ENCODE results near the gene DRGX.

The DRGX gene

GRCh38 chr10:49407552-49408137, 11.8 kb upstream of the DRGX start:
- peak; percentile 80 for DNase-seq

GRCh38 chr10:49407151-49407550, 11.3 kb upstream of the DRGX start:
- DNase-seq: no peak

DNA sequence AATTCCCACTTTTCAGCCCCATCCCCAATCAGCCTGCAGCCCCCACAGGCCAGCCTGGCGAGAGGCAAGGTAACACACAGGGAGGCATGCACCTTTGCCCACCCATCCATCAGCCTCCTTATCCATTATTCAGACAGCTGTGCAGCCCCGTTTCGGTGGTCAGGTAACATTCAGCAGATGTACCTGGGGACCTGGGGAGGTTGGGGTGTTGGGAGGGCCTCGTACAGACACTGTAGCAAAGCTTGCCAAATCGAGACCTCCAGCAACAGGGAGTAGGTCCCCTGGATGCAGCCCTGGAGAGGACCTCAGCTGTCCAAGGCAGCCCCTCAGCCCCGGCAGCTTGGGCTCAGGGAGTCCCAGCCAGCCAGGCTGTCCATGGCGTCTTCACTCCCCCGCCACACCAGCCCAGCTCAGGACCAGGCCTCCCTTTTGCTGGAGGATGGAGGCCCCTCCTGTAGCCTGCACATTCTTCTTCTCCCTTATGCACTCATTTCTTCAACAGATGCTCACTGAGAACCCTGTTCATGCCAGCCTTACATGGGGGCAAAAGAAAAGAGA, 8.5 kb upstream of the DRGX start:
- DNase-seq: no peak

DNA sequence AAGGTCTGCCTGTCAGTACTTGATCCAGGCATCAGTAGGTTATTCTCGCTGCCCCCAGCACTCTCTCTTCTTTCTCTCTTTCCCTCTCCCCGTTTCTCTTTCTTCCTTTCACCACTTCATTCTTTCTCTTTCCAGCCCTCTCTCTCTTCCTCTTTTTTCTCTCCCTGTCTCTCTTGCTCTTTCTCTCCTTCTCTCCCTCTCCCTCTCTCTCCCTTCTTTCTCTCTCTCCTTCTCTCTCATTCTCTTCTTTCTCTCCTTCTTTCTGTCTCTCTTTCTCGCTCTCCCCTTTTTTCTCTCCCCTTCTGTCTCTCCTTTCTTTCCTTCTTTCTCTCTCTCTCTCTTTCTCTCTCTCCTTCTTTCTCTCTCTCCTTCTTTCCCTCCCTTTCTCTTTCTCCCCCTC, 7.5 kb upstream of the DRGX start:
- DNase-seq: no peak

DNA sequence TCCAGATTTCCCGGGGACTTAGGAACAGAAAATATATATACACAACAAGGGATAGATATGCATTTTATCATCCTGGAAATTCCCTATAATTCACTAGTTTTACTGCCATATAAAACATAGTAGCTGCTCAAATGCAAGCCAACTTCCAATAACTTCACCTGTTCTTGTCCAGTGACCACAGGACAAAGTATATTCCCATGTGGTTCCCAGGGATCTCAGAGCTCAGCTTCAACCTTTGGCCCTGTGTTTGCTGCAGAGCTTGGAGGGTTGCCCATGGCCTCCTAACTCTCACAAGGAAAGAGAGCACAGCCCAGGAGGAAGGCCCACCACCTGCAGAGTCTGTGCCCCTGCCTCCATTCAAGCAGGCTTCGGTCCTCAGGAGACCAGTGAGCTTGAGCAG, 4.5 kb upstream of the DRGX start:
- no peak for DNase-seq

- DNase-seq: no peak
Measured at GRCh38 chr10:49398986-49399385, 3.1 kb upstream of the DRGX start.

GRCh38 chr10:49398000-49398861, 2.3 kb upstream of the DRGX start:
- DNase-seq: peak; percentile 76

DNA sequence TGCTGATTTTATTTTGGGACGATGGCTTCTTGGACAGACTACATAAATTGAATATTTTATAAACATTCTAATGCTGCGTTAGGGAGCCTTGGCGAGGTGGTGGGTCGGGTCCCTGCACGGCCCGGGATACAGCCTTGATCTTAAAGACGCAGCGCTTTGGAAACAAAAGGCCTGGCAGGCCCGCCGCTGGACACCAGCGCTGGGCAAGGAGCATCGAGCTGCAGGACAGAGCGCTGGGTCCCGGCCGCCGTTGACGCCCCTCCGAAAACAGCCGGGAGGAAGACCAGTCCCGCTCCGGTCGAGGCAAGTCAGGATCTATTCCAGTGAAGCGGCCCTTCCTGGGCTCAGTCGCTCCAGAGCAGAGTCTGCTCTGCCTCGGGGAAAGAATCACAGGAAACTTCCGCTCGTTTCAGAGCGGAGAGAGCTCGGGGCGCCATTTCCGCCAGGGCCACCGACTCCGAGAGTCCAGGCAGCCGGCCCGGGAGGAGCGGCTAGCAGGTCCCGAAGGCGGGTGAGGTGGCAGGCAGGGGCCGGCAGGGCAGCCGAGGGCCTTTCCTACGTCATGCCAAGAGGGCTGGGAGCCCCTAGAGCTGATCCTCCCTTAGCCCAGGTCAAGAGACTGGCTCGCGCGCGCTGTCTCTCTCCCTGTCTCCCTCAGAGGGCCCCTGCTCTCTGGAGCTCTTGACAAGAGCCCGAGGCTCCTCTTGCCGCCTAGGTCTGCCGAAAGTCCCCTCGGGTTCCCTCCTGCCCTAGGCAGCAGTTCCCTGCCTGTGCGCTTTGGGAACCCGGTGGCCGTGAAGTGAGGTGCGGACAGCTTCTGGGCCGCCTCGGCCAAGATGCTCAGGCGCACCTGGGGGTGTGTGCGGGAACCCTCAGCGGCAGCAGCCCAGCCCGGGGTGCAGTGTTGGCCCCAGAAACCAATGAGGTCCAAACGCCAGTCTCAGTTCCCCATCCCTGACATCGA, 1.4 kb upstream of the DRGX start:
- no peak for DNase-seq

GRCh38 chr10:49396666-49396999, 744 bp upstream of the DRGX start:
- no peak for DNase-seq

DNA sequence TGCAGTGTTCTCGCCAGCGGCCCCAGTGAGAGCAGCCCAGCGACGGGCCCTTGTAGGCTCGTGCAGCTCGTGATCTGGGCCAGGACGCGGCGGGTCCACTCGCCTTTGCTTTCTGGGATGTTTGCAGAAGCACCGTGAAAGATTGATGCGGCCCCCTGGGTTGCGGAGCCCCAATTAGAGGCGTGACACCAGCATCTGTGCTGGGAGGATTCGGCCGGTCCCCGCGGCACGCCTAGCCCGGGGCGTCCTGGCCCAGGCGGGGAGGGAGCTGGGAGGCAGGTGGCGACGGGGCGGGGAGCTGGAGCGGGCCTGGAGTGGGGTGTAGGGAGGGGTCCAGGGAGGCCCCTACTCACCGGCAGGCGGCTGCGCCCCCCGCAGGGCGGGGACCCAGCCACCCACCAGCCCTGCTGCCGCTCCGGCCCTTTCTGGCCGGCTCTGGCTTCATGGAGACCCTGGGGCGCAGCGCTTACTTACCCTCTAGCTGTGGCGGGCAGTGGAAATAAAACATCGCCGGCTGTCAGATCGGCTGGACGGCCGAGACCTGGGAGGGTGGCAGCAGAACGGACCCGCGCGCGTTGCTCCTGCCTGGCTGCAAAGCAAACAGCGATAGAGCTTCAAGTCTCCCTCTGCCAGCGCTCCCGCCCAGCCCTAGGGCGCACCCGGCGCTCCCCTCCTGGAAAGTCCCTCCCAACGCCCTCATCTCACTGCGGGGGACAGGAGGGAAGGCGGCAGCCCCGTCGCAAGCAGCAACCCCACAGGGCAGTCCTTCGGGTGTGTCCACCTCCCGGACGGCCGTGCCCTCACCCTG, 752 bp downstream of the DRGX start:
- no peak for DNase-seq

DNA sequence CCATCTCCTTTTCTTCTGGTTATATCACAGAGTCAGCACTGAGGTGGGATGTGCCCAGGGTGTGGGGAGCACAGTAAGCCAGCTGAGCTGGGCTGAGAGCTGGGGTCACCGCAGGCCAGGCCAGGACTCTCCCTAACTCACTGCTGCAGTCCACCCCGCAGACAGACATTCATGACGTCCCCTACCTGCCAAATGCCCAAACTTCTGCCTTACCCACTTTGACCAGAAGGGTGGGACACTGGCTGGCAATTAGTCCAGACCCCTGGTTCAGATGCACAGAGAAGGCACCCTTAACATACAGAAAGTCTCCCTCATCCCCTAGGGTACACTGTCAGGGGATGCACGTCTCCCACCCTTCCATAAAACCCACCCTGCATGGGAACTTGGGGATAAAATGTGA, 2.1 kb downstream of the DRGX start:
- no peak for DNase-seq

DNA sequence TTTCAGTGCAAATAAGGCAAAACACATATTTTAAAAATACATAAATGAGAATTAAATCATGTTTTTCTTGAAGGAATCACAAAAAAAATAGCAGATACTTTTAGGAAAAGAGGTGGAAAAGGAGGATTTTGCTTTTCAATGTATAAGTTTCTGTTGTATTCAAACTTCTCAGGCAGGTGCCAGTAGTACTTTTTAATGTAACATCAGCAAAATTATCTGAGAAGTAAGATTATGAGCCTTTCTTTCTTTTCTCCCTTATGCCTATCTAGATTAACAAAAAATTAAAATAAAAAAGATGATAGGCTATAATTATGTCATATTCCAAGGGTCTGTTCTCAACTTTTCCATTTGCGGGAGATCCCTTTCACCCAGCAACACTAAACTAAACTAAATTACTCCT, 2.6 kb downstream of the DRGX start:
- no peak for DNase-seq

DNA sequence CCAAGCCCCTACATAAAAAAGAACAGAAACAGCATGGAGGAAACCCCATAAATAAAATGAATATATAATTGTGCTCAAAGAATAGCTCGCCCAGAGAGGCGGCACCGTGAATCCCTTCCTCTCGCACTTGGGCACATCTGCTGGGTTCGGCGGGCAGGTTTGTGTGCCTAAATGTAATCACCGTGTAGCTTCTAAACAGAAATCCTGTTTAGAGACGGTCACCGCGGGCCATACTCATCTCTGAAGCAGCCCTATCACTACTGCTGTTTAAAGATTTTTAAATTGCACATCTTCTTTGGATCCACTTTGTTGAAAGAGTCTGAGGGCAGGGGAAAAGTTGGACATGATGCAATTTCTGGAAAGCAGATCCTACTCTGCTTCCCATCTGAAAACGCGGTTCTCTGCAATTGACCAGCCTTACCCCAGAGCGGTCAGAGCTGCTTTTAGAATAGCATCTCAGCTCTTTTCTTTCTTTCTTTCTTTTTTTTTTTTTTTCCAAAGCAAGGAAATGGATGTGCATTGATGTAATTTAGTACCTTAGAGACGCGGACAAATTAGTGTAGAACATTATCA, 6.4 kb downstream of the DRGX start:
- no peak for DNase-seq

DNA sequence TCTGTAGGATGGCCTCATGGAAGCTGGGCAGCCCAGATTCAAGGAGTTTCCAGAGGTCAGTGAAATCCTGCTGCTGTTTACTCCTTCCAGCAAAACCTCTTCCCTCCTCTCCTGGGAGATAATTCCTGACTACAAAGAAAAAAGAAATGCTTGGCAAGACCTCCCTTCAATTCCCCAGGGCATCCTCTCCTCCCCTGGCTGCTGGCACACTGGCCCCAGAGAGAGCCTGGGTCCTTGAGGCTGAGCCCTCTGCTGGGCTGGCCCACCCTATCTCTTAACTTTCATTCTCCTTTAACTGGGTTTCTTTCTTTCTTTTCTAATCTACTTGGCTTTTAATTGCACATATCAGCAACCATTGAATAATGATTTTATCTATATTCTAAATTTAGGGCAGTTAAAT, 7.7 kb downstream of the DRGX start:
- no peak for DNase-seq

DNA sequence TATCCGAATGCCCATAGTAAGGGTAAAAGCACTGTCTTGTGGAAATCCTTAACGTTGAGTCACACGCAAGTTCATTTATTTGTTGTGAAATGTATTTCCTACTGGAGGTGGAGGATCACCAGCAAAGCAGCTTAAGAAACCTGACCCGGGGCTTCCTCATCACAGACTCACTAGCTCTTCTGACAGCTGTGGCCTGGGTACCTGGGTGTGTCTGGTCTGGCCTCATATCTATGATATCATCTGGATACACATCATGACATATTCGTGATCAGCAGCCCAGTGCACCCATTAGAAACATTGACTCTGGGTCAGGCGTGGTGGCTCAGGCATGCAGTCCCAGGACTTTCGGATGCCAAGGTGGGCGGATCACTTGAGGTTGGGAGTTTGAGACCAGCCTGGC, 8.8 kb downstream of the DRGX start:
- no peak for DNase-seq

DNA sequence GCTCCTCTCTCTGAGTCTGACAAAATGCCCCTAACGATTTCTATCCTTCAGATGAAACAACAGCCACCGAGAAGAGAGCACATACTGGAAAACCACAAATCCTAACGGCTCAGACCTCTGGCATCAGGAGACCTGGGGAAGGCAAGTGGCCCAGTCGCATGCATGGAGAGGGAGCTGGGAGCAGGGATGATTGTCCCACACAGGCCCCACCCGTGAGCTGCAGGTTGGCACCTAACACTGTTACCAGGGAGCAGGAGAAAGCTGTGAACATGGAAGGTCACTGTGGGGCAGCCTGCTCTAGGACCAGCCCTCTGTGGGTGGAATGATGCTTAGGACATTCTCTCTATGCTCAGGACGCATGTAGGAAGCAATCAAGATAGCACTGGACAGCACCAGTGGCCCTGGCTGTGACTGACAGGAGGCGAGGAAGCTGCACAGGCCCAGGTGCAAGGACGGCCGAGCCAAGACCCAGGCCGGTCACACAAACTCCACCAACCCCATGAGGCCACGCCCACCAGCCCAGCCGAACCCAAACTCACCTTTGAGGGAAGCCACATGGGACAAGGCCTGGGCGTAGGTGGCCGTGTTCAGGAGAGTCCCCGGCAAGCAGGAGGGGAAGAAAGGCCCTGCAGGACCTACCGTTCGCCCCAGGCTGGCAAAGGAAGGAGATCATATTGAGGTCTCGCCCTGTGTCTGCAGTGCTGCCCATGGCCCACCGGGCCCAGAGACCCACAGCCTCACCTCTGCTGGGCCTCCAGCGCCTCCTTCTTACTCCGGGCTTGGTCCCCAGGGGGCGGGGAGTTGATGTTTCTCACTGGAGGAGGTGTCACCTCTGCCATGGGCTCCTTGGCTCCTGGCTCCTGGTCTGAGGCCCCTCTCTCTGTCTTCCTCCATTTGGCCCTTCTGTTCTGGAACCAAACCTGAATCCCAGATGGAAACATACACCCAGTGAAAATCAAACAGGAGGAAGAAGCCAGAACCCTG, 9.7 kb downstream of the DRGX start:
- DNase-seq: no peak

DNA sequence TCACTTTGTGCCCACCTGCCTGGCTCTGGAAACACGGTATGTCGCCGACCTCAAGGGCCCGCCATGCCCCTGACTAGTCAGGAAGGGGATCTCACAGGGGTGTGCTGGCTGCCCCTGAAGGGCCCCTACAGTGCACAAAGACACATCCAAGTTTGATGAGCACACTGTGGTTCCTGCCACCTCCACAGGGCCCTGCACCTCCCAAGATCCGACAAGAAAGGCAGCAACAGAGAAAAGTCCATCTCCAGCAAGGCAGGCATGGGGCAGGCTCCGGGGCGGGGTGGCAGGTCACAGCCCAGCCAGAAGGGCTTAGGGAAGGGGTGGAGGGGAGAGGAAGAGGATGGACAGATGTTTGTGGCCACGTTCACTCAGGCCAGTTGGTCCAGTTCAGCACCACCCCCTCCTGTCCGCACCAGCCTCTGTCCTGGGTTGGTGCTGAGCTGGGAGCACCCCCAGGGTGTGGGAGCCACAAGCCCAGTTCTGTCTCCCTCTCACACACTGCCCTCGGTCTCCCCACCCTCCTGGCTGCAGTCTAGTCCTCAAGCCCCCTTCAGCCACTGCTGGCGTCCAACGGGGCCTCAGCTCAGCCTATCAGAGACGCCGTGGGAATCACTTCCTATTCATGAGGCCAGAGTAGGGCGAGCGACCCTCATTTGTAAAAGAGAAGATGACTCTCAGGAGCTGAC, 11.5 kb downstream of the DRGX start:
- DNase-seq: no peak

DNA sequence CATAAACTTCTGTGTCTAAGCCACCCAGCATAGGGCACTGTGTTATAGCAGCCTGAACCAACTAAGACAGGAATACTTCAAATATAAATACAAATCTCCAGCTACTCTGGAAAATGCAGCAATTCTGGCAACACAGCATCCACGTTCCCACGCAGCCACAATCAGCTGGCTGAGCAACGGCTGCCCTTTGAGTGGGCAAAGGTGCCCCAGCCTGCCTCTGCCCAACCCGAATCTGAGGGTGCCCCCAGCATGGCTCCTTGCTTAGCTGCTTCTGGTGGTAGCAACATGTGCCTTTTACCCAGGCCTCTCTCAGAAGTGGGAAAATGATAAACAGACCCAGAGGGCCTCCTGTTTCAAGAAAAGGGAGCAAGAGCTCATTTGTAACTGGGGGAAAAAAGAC, 12.0 kb downstream of the DRGX start:
- DNase-seq: no peak

- no peak for DNase-seq
Measured at GRCh38 chr10:49382826-49383225, 13.1 kb downstream of the DRGX start.

GRCh38 chr10:49382226-49382625, 13.7 kb downstream of the DRGX start:
- no peak for DNase-seq

All from femur (tissue), 1 donor.